RWPE2 (cell line): ENCODE data around the gene ASIC3.
"Not testable (repeated sequence)": the region's sequence is repeated elsewhere in the genome, so short reads cannot be mapped to it uniquely, and the experiment has no call there.

Experiments used
- ATAC-seq: fragments of 200-7000 bp; cut with Tn5 transposase; 3 replicates; pipeline ENCODE4 v1.9.1; 2021; ENCODE audit warnings: low read depth
- DNase-seq: peaks from one replicate; pipeline ENCODE4 v3.0.0-alpha.2; 2020; ENCODE audit warnings: low spot score
- H3K27ac ChIP-seq: fragments of 450-650 bp; 2 replicates; pipeline ENCODE4 v1.5.1; 2017; ENCODE audit warnings: mild to moderate bottlenecking; ENCODE audit not compliant: poor library complexity, severe bottlenecking
- H3K27me3 ChIP-seq: fragments of 250-450 bp; sonication (Bioruptor Pico); 2 replicates; pipeline ENCODE4 v1.5.1; 2021; ENCODE audit warnings: mild to moderate bottlenecking, moderate library complexity; ENCODE audit not compliant: insufficient read depth, poor library complexity, severe bottlenecking
- H3K36me3 ChIP-seq: fragments of 250-450 bp; sonication (Bioruptor Pico); 2 replicates; pipeline ENCODE4 v1.5.1; 2020; ENCODE audit warnings: low read depth, mild to moderate bottlenecking, moderate library complexity
- H3K4me1 ChIP-seq: fragments of 250-450 bp; sonication (Bioruptor Pico); 2 replicates; pipeline ENCODE4 v1.5.1; 2021; ENCODE audit warnings: mild to moderate bottlenecking, moderate library complexity; ENCODE audit not compliant: insufficient read depth, poor library complexity, severe bottlenecking
- H3K4me3 ChIP-seq: fragments of 250-450 bp; sonication (Bioruptor Pico); 2 replicates; pipeline ENCODE4 v1.5.1; 2021; ENCODE audit warnings: mild to moderate bottlenecking, moderate library complexity; ENCODE audit not compliant: severe bottlenecking
- H3K9me3 ChIP-seq: fragments of 250-450 bp; sonication (Bioruptor Pico); 2 replicates; pipeline ENCODE4 v1.5.1; 2021; ENCODE audit warnings: mild to moderate bottlenecking, moderate library complexity; ENCODE audit not compliant: severe bottlenecking
- TF ChIP-seq, protein P1 (sequence below): fragments of 450-650 bp; IDR thresholded peaks from one replicate; pipeline ENCODE4 v1.5.1; 2017; ENCODE audit warnings: mild to moderate bottlenecking, moderate library complexity; ENCODE audit not compliant: poor library complexity, severe bottlenecking

Gene ASIC3

GRCh38 chr7:151010307-151011096, 37.8 kb upstream of the ASIC3 start:
- no peak for ATAC-seq
- Histone ChIP-seq H3K9me3 (peaks cover 3% of the 10 kb centered on the region), H3K4me1 (no peaks in the 10 kb centered on the region), H3K27me3 (no peaks in the 10 kb centered on the region), H3K36me3 (no peaks in the 10 kb centered on the region), H3K4me3 (no peak overlapping the region), H3K27ac (no peak overlapping the region)
- no peak for DNase-seq
- TF ChIP-seq, protein P1, sequence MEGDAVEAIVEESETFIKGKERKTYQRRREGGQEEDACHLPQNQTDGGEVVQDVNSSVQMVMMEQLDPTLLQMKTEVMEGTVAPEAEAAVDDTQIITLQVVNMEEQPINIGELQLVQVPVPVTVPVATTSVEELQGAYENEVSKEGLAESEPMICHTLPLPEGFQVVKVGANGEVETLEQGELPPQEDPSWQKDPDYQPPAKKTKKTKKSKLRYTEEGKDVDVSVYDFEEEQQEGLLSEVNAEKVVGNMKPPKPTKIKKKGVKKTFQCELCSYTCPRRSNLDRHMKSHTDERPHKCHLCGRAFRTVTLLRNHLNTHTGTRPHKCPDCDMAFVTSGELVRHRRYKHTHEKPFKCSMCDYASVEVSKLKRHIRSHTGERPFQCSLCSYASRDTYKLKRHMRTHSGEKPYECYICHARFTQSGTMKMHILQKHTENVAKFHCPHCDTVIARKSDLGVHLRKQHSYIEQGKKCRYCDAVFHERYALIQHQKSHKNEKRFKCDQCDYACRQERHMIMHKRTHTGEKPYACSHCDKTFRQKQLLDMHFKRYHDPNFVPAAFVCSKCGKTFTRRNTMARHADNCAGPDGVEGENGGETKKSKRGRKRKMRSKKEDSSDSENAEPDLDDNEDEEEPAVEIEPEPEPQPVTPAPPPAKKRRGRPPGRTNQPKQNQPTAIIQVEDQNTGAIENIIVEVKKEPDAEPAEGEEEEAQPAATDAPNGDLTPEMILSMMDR = no peak

DNA sequence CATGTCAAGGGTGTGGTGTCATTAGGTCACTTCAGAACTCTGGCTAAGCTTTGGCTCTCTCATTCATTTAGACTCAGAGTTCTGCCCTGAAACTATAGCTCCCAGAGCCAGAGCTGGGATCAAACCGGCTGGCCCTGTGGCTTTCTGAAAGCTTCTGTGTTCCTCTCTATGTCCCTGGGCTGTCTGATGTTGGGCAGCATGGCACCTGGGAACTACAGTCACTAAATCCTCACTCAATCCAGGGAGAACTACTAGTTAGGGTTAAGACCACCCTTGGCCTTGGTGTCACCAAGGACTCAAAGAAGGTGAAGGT, 37.3 kb upstream of the ASIC3 start:
- TF ChIP-seq, protein P1 = no peak

GRCh38 chr7:151011616-151012015, 36.7 kb upstream of the ASIC3 start:
- not testable (repeated sequence) for H3K27me3 ChIP-seq, H3K27ac ChIP-seq, H3K4me3 ChIP-seq, H3K9me3 ChIP-seq, DNase-seq, H3K36me3 ChIP-seq, ATAC-seq, H3K4me1 ChIP-seq

More for the DNA sequence above, 37.3 kb upstream of the ASIC3 start:
- no peak for DNase-seq
- H3K4me3 ChIP-seq = no peak overlapping the region
- no peak for ATAC-seq
- H3K27me3 ChIP-seq = no peaks in the 10 kb centered on the region
- peaks cover 3% of the 10 kb centered on the region for H3K9me3 ChIP-seq
- no peaks in the 10 kb centered on the region for H3K4me1 ChIP-seq
- H3K27ac ChIP-seq = no peak overlapping the region
- H3K36me3 ChIP-seq = no peaks in the 10 kb centered on the region

GRCh38 chr7:151012031-151012692, 36.2 kb upstream of the ASIC3 start:
- no peaks in the 10 kb centered on the region for H3K4me1 ChIP-seq
- no peak overlapping the region for H3K4me3 ChIP-seq
- peaks cover 3% of the 10 kb centered on the region for H3K9me3 ChIP-seq
- no peak overlapping the region for H3K27ac ChIP-seq
- ATAC-seq = no peak
- no peak for DNase-seq
- TF ChIP-seq, protein P1 = no peak
- no peaks in the 10 kb centered on the region for H3K27me3 ChIP-seq
- H3K36me3 ChIP-seq = no peaks in the 10 kb centered on the region

GRCh38 chr7:151012911-151013347, 35.4 kb upstream of the ASIC3 start:
- H3K4me1 ChIP-seq = no peaks in the 10 kb centered on the region
- DNase-seq (peak; percentile 39), ATAC-seq (peak; percentile 53)
- no peaks in the 10 kb centered on the region for H3K36me3 ChIP-seq
- no peaks in the 10 kb centered on the region for H3K27me3 ChIP-seq
- H3K27ac ChIP-seq = no peak overlapping the region
- no peak overlapping the region for H3K4me3 ChIP-seq
- TF ChIP-seq, protein P1 = peak; percentile 62
- peaks cover 3% of the 10 kb centered on the region for H3K9me3 ChIP-seq
